ENCODE data around the gene CLDN19.

The CLDN19 gene

GRCh38 chr1:42761567-42761966 lies 21.5 kb upstream of the CLDN19 start:
- WGBS (ENCODE audit: insufficient coverage) = 94% methylated on average over 3 of the region's 4 CpGs
- no peak overlapping the region for H3K4me3 ChIP-seq (ENCODE audit: control insufficient read depth in 1 of 7, extremely low read depth in 1 of 7, insufficient read depth in 4 of 7, low read depth in 2 of 7, low read length in 6 of 7)
- peaks cover 16 to 44% (median 33%) of the 10 kb centered on the region in 4 experiments for H3K4me1 ChIP-seq (ENCODE audit: control extremely low read depth in 1 of 4, control insufficient read depth in 4 of 4, insufficient read depth in 4 of 4, low read length in 3 of 4)
- H3K36me3 ChIP-seq (ENCODE audit: control insufficient read depth in 4 of 4, insufficient read depth in 4 of 4, low read length in 3 of 4) = peaks cover 6 to 32% (median 20%) of the 10 kb centered on the region in 4 experiments
- H3K27ac ChIP-seq (ENCODE audit: insufficient read depth in 1 of 2, low read depth in 1 of 2, low read length in 2 of 2, poor library complexity in 1 of 2, severe bottlenecking in 2 of 2) = no peak overlapping the region
- POLR2A ChIA-PET = no interaction called here
- CTCF ChIA-PET = interaction anchor here (1.4 kb wide), 1 partner anchor 14 kb away, joined by 4 read pairs; no protein-coding TSS in a partner anchor
- no peaks in the 10 kb centered on the region for H3K9me3 ChIP-seq (ENCODE audit: control extremely low read depth in 1 of 5, control insufficient read depth in 4 of 5, insufficient read depth in 2 of 5, low read depth in 1 of 5, low read length in 4 of 5)
- no peaks in the 10 kb centered on the region for H3K27me3 ChIP-seq (replicated peaks in 2 of 5; ENCODE audit: control insufficient read depth in 4 of 5, insufficient read depth in 5 of 5, low read length in 4 of 5)
- no peak for DNase-seq

- POLR2A ChIA-PET = no interaction called here
- 56% methylated on average over 9 of the region's 9 CpGs for WGBS (ENCODE audit: insufficient coverage)
- peak in 2 of 3 donors; percentile 23 to 35 for DNase-seq
- CTCF ChIA-PET = interaction anchor here (0.6 to 4.7 kb wide), 6 partner anchors 14 to 180 kb away, joined by 3 to 26 read pairs (median 5); no protein-coding TSS in a partner anchor
- Histone ChIP-seq H3K36me3 (ENCODE audit: control insufficient read depth in 4 of 4, insufficient read depth in 4 of 4, low read length in 3 of 4) (peaks cover 12 to 57% (median 39%) of the 10 kb centered on the region in 4 experiments), H3K4me3 (ENCODE audit: control insufficient read depth in 1 of 7, extremely low read depth in 1 of 7, insufficient read depth in 4 of 7, low read depth in 2 of 7, low read length in 6 of 7) (peak overlapping the region in 1 of 7 experiments; percentile 16), H3K4me1 (ENCODE audit: control extremely low read depth in 1 of 4, control insufficient read depth in 4 of 4, insufficient read depth in 4 of 4, low read length in 3 of 4) (peaks cover 0 to 24% (median 15%) of the 10 kb centered on the region in 4 experiments), H3K27ac (ENCODE audit: insufficient read depth in 1 of 2, low read depth in 1 of 2, low read length in 2 of 2, poor library complexity in 1 of 2, severe bottlenecking in 2 of 2) (peak overlapping the region in 1 of 2 experiments; percentile 47), H3K27me3 (replicated peaks in 2 of 5; ENCODE audit: control insufficient read depth in 4 of 5, insufficient read depth in 5 of 5, low read length in 4 of 5) (no peaks in the 10 kb centered on the region), H3K9me3 (ENCODE audit: control extremely low read depth in 1 of 5, control insufficient read depth in 4 of 5, insufficient read depth in 2 of 5, low read depth in 1 of 5, low read length in 4 of 5) (no peaks in the 10 kb centered on the region)
Observed at GRCh38 chr1:42759114-42759513, 19.1 kb upstream of the CLDN19 start.

- WGBS (ENCODE audit: insufficient coverage) = 24% methylated on average over 3 of the region's 3 CpGs
- no peaks in the 10 kb centered on the region for H3K9me3 ChIP-seq (ENCODE audit: control extremely low read depth in 1 of 5, control insufficient read depth in 4 of 5, insufficient read depth in 2 of 5, low read depth in 1 of 5, low read length in 4 of 5)
- no peak overlapping the region for H3K4me3 ChIP-seq (ENCODE audit: control insufficient read depth in 1 of 7, extremely low read depth in 1 of 7, insufficient read depth in 4 of 7, low read depth in 2 of 7, low read length in 6 of 7)
- peak overlapping the region in 1 of 2 experiments; percentile 47 for H3K27ac ChIP-seq (ENCODE audit: insufficient read depth in 1 of 2, low read depth in 1 of 2, low read length in 2 of 2, poor library complexity in 1 of 2, severe bottlenecking in 2 of 2)
- ChIA-PET CTCF (interaction anchor here (0.6 to 4.7 kb wide), 6 partner anchors 13 to 180 kb away, joined by 3 to 26 read pairs (median 5); partner anchors contain the start of gene CLDN19), POLR2A (no interaction called here)
- H3K4me1 ChIP-seq (ENCODE audit: control extremely low read depth in 1 of 4, control insufficient read depth in 4 of 4, insufficient read depth in 4 of 4, low read length in 3 of 4) = peaks cover 0 to 24% (median 15%) of the 10 kb centered on the region in 4 experiments
- H3K27me3 ChIP-seq (replicated peaks in 2 of 5; ENCODE audit: control insufficient read depth in 4 of 5, insufficient read depth in 5 of 5, low read length in 4 of 5) = no peaks in the 10 kb centered on the region
- H3K36me3 ChIP-seq (ENCODE audit: control insufficient read depth in 4 of 4, insufficient read depth in 4 of 4, low read length in 3 of 4) = peaks cover 12 to 61% (median 43%) of the 10 kb centered on the region in 4 experiments
- peak in 2 of 3 donors; percentile 55 to 61 for DNase-seq
Observed at GRCh38 chr1:42758641-42759040, 18.6 kb upstream of the CLDN19 start.

- POLR2A ChIA-PET = no interaction called here
- H3K36me3 ChIP-seq (ENCODE audit: control insufficient read depth in 4 of 4, insufficient read depth in 4 of 4, low read length in 3 of 4) = peaks cover 12 to 69% (median 46%) of the 10 kb centered on the region in 4 experiments
Observed at GRCh38 chr1:42757892-42758275, 17.8 kb upstream of the CLDN19 start.

GRCh38 chr1:42756956-42757891 lies 17.2 kb upstream of the CLDN19 start:
- DNase-seq = peak; percentile 51 to 69 (median 68)
- CTCF ChIA-PET = interaction anchor here (1.0 to 4.7 kb wide), 7 partner anchors 9 to 178 kb away, joined by 3 to 26 read pairs (median 6); partner anchors contain the start of genes C1orf50, CLDN19 and P3H1
- no peak overlapping the region for H3K4me3 ChIP-seq (ENCODE audit: control insufficient read depth in 1 of 7, extremely low read depth in 1 of 7, insufficient read depth in 4 of 7, low read depth in 2 of 7, low read length in 6 of 7)
- H3K36me3 ChIP-seq (ENCODE audit: control insufficient read depth in 4 of 4, insufficient read depth in 4 of 4, low read length in 3 of 4) = peaks cover 14 to 74% (median 53%) of the 10 kb centered on the region in 4 experiments
- 90% methylated on average over 13 of the region's 17 CpGs for WGBS (ENCODE audit: insufficient coverage)
- POLR2A ChIA-PET = no interaction called here
- no peaks in the 10 kb centered on the region for H3K27me3 ChIP-seq (replicated peaks in 2 of 5; ENCODE audit: control insufficient read depth in 4 of 5, insufficient read depth in 5 of 5, low read length in 4 of 5)
- peaks cover 0 to 17% (median 11%) of the 10 kb centered on the region in 4 experiments for H3K4me1 ChIP-seq (ENCODE audit: control extremely low read depth in 1 of 4, control insufficient read depth in 4 of 4, insufficient read depth in 4 of 4, low read length in 3 of 4)
- H3K27ac ChIP-seq (ENCODE audit: insufficient read depth in 1 of 2, low read depth in 1 of 2, low read length in 2 of 2, poor library complexity in 1 of 2, severe bottlenecking in 2 of 2) = no peak overlapping the region
- H3K9me3 ChIP-seq (ENCODE audit: control extremely low read depth in 1 of 5, control insufficient read depth in 4 of 5, insufficient read depth in 2 of 5, low read depth in 1 of 5, low read length in 4 of 5) = peaks cover 0 to under 1% (median 0%) of the 10 kb centered on the region in 5 experiments

More at GRCh38 chr1:42757892-42758275, 17.8 kb upstream of the CLDN19 start:
- Histone ChIP-seq H3K4me3 (ENCODE audit: control insufficient read depth in 1 of 7, extremely low read depth in 1 of 7, insufficient read depth in 4 of 7, low read depth in 2 of 7, low read length in 6 of 7) (no peak overlapping the region), H3K9me3 (ENCODE audit: control extremely low read depth in 1 of 5, control insufficient read depth in 4 of 5, insufficient read depth in 2 of 5, low read depth in 1 of 5, low read length in 4 of 5) (no peaks in the 10 kb centered on the region), H3K27ac (ENCODE audit: insufficient read depth in 1 of 2, low read depth in 1 of 2, low read length in 2 of 2, poor library complexity in 1 of 2, severe bottlenecking in 2 of 2) (no peak overlapping the region), H3K4me1 (ENCODE audit: control extremely low read depth in 1 of 4, control insufficient read depth in 4 of 4, insufficient read depth in 4 of 4, low read length in 3 of 4) (peaks cover 0 to 23% (median 15%) of the 10 kb centered on the region in 4 experiments), H3K27me3 (replicated peaks in 2 of 5; ENCODE audit: control insufficient read depth in 4 of 5, insufficient read depth in 5 of 5, low read length in 4 of 5) (no peaks in the 10 kb centered on the region)
- CTCF ChIA-PET = interaction anchor here (1.0 to 4.7 kb wide), 7 partner anchors 9 to 179 kb away, joined by 3 to 26 read pairs (median 6); partner anchors contain the start of genes C1orf50, CLDN19 and P3H1
- no peak for DNase-seq

GRCh38 chr1:42753070-42753469 lies 13.0 kb upstream of the CLDN19 start:
- H3K4me1 ChIP-seq (ENCODE audit: control extremely low read depth in 1 of 4, control insufficient read depth in 4 of 4, insufficient read depth in 4 of 4, low read length in 3 of 4) = peaks cover 0 to 7% (median 0%) of the 10 kb centered on the region in 4 experiments
- H3K4me3 ChIP-seq (ENCODE audit: control insufficient read depth in 1 of 7, extremely low read depth in 1 of 7, insufficient read depth in 4 of 7, low read depth in 2 of 7, low read length in 6 of 7) = no peak overlapping the region
- no peak for DNase-seq
- H3K36me3 ChIP-seq (ENCODE audit: control insufficient read depth in 4 of 4, insufficient read depth in 4 of 4, low read length in 3 of 4) = peaks cover 23 to 88% (median 66%) of the 10 kb centered on the region in 4 experiments
- H3K27ac ChIP-seq (ENCODE audit: insufficient read depth in 1 of 2, low read depth in 1 of 2, low read length in 2 of 2, poor library complexity in 1 of 2, severe bottlenecking in 2 of 2) = no peak overlapping the region
- POLR2A ChIA-PET = no interaction called here
- no peaks in the 10 kb centered on the region for H3K27me3 ChIP-seq (replicated peaks in 2 of 5; ENCODE audit: control insufficient read depth in 4 of 5, insufficient read depth in 5 of 5, low read length in 4 of 5)
- CTCF ChIA-PET = interaction anchor here (0.9 kb wide), 1 partner anchor 13 kb away, joined by 4 read pairs; no protein-coding TSS in a partner anchor
- H3K9me3 ChIP-seq (ENCODE audit: control extremely low read depth in 1 of 5, control insufficient read depth in 4 of 5, insufficient read depth in 2 of 5, low read depth in 1 of 5, low read length in 4 of 5) = peaks cover 0 to 4% (median 2%) of the 10 kb centered on the region in 5 experiments
- no CpG with 5 or more reads among the region's 1 CpG for WGBS (ENCODE audit: insufficient coverage)
